Activated CD4-positive, CD25-positive, alpha-beta regulatory T cell (primary cell): Measurements from ENCODE around the gene MYBPC1.

Source experiments
- DNase-seq, 4 experiments: peaks; one replicate each; lab custom pipeline; 2025; lab: John Stamatoyannopoulos, UW

The MYBPC1 gene

GRCh38 chr12:101599771-101600484 is 5.2 kb downstream of the MYBPC1 start:
- no peak for DNase-seq

- no peak for DNase-seq
These were observed 9.4 kb downstream of the MYBPC1 start for GRCh38 chr12:101604132-101604531.

- DNase-seq = no peak
These were observed 13.1 kb downstream of the MYBPC1 start for GRCh38 chr12:101607894-101608293.

GRCh38 chr12:101608301-101609133 is 13.7 kb downstream of the MYBPC1 start:
- DNase-seq = no peak

- no peak for DNase-seq
These were observed 14.4 kb downstream of the MYBPC1 start for GRCh38 chr12:101609198-101609597.

GRCh38 chr12:101612160-101612916 is 17.6 kb downstream of the MYBPC1 start:
- DNase-seq = no peak

- no peak for DNase-seq
These were observed 21.3 kb downstream of the MYBPC1 start for GRCh38 chr12:101616027-101616494.

- no peak for DNase-seq
These were observed 24.4 kb downstream of the MYBPC1 start for GRCh38 chr12:101619026-101619786.

GRCh38 chr12:101619858-101620761 is 25.3 kb downstream of the MYBPC1 start:
- no peak for DNase-seq

- no peak for DNase-seq
These were observed 26.0 kb downstream of the MYBPC1 start for GRCh38 chr12:101620762-101621133.

- no peak for DNase-seq
These were observed 33.9 kb downstream of the MYBPC1 start for GRCh38 chr12:101628676-101629075.

- no peak for DNase-seq
These were observed 40.0 kb downstream of the MYBPC1 start for GRCh38 chr12:101634724-101635123.

GRCh38 chr12:101637936-101638335 is 43.2 kb downstream of the MYBPC1 start:
- DNase-seq = no peak

GRCh38 chr12:101642115-101643067 is 47.6 kb downstream of the MYBPC1 start:
- no peak for DNase-seq

- DNase-seq = no peak
These were observed 52.9 kb downstream of the MYBPC1 start for GRCh38 chr12:101647711-101648110.

- no peak for DNase-seq
These were observed 53.4 kb downstream of the MYBPC1 start for GRCh38 chr12:101648195-101648594.

- DNase-seq = no peak
These were observed 55.8 kb downstream of the MYBPC1 start for GRCh38 chr12:101650346-101651117.

- DNase-seq = no peak
These were observed 58.3 kb downstream of the MYBPC1 start for GRCh38 chr12:101653030-101653429.

- DNase-seq = no peak
These were observed 58.7 kb downstream of the MYBPC1 start for GRCh38 chr12:101653503-101653902.
